Measurements from ENCODE around the gene CAPRIN1. TPM values are rescaled to one million over a fixed set of nuclear protein-coding genes. Genes with fewer than 3 reads are reported as not detected.

The CAPRIN1 gene
- polyA plus RNA-seq, 1 of the 3 experiments (the other 2 are of a cell fraction) = 67.1 TPM

DNA sequence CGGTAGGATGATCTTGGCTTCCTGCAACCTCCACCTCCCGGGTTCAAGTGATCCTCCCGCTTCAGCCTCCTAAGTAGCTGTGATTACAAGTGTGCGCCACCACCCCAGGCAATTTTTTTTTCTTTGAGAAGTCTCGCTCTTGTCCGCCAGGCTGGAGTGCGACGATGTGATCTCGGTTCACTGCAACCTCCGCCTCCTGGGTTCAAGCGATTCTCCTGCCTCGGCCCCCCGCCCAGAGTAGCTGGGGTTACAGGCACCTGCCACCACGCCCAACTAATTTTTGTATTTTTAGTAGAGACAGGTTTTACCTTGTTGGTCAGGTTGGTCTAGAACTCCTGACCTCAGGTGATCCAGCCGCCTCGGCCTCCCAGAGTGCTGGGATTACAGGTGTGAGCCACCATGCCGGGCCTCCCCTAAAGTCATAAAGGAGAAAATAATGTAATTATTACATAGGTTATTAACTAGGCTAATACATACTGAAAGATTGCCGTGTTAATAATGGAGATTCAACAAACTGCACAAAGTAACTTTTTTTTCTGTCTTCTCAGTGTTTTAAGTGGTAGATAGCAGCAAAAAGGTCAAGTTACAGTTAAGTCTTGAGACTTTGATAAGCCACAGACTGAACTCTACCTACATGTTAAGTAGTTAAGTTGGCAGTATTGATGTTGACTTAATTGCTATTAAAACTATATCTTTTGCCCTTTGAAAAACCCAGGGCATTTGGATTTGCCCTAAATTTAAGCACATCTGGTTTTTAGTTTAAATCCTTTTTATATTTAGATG, 3.9 kb downstream of the CAPRIN1 start:
- H4K20me1 ChIP-seq (ENCODE audit: insufficient read depth) = peaks cover 70% of the 10 kb centered on the region
- POLR2A ChIA-PET = interaction anchor here (0.6 kb wide), 1 partner anchor 50 kb away, joined by 3 read pairs; the partner anchor contains the start of gene NAT10
- WGBS (ENCODE audit: low lambda C conversion rate) = 92% methylated on average over 18 of the region's 18 CpGs

DNA sequence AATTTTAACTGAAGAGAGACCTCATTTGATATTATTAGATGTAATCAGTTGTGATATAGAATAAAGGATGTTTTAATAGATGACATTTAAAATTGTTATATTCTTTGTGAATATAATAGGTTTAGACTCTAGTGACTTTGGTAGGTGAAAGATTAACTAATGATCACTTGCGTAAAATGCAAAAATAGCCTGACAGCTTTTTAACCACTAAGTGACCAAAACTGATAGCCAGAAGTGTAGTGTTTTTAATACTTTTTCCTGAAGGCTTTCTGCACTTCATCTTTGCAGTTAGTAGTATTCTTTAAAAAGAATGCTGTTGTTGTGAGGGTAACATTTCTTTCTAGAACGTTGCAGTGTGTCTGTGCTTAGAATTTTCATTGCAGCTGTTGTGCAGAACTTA, 5.1 kb downstream of the CAPRIN1 start:
- H3K4me3 ChIP-seq (ENCODE audit: low read depth in 2 of 2, low read length in 1 of 2) = no peak overlapping the region; a peak in 1 of 4 replicates
- DNase-seq = no peak
- peaks cover 83% of the 10 kb centered on the region for H4K20me1 ChIP-seq (ENCODE audit: insufficient read depth)
- no peaks in the 10 kb centered on the region for H3K9me2 ChIP-seq
- 56% methylated on average over 2 of the region's 2 CpGs for WGBS (ENCODE audit: low lambda C conversion rate)
- ChIA-PET CTCF (interaction anchor here (1.3 to 2.2 kb wide), 3 partner anchors 19 to 301 kb away, joined by 3 to 9 read pairs (median 4); partner anchors contain the start of gene ABTB2), POLR2A (no interaction called here)
- peaks cover 6 to 65% of the 10 kb centered on the region in 2 experiments for H3K4me1 ChIP-seq (ENCODE audit: control insufficient read depth in 1 of 2, insufficient read depth in 2 of 2, low read depth in 1 of 2, low read length in 1 of 2)
- no peak overlapping the region for H3K27ac ChIP-seq (ENCODE audit: low read depth in 2 of 2, low read length in 1 of 2)
- peaks cover 95% of the 10 kb centered on the region for H3K79me2 ChIP-seq (ENCODE audit: insufficient read depth)
- H3K4me2 ChIP-seq = peak overlapping the region; percentile 95; the same call in 1 of the 2 replicates
- peaks cover 12% of the 10 kb centered on the region for H3F3A ChIP-seq (replicated peaks; ENCODE audit: insufficient read depth)
- H3K27me3 ChIP-seq (ENCODE audit: insufficient read depth) = no peaks in the 10 kb centered on the region
- no peaks in the 10 kb centered on the region for H3K9me3 ChIP-seq
- no peak overlapping the region for H3K9ac ChIP-seq
- H2AFZ ChIP-seq (ENCODE audit: low read depth) = no peak overlapping the region
- H3K36me3 ChIP-seq (replicated peaks in 1 of 2; ENCODE audit: control insufficient read depth in 1 of 2, insufficient read depth in 2 of 2, low read length in 1 of 2) = peaks cover 35 to 77% of the 10 kb centered on the region in 2 experiments
- TF ChIP-seq RAD21 (IDR thresholded peaks at IDR 0.05; ENCODE audit: low read length) = no peak
- TF ChIP-seq FOXJ3 (CRISPR knock-in tag; IDR thresholded peaks at IDR 0.05) = no peak
- TF ChIP-seq NFIC (IDR thresholded peaks at IDR 0.05; ENCODE audit: borderline replicate concordance) = no peak
- TF ChIP-seq SIN3A (IDR thresholded peaks at IDR 0.05; ENCODE audit: borderline replicate concordance, low read depth, low read length) = no peak
- no peak for TF ChIP-seq TCF12 (IDR thresholded peaks at IDR 0.05)
- no peak for TF ChIP-seq ELF1 (IDR thresholded peaks at IDR 0.05)
- TF ChIP-seq MXI1 (IDR thresholded peaks at IDR 0.05; ENCODE audit: low read depth, low read length) = no peak
- no peak for TF ChIP-seq RCOR1 (IDR thresholded peaks at IDR 0.05; ENCODE audit: low read length)
- TF ChIP-seq, protein P1, sequence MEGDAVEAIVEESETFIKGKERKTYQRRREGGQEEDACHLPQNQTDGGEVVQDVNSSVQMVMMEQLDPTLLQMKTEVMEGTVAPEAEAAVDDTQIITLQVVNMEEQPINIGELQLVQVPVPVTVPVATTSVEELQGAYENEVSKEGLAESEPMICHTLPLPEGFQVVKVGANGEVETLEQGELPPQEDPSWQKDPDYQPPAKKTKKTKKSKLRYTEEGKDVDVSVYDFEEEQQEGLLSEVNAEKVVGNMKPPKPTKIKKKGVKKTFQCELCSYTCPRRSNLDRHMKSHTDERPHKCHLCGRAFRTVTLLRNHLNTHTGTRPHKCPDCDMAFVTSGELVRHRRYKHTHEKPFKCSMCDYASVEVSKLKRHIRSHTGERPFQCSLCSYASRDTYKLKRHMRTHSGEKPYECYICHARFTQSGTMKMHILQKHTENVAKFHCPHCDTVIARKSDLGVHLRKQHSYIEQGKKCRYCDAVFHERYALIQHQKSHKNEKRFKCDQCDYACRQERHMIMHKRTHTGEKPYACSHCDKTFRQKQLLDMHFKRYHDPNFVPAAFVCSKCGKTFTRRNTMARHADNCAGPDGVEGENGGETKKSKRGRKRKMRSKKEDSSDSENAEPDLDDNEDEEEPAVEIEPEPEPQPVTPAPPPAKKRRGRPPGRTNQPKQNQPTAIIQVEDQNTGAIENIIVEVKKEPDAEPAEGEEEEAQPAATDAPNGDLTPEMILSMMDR (IDR thresholded peaks at IDR 0.05) = no peak
- TF ChIP-seq FOSL2 (IDR thresholded peaks at IDR 0.05; ENCODE audit: borderline replicate concordance, low read depth) = no peak
- no peak for TF ChIP-seq FOXM1 (IDR thresholded peaks at IDR 0.05; ENCODE audit: low read depth)
- TF ChIP-seq, protein P2, sequence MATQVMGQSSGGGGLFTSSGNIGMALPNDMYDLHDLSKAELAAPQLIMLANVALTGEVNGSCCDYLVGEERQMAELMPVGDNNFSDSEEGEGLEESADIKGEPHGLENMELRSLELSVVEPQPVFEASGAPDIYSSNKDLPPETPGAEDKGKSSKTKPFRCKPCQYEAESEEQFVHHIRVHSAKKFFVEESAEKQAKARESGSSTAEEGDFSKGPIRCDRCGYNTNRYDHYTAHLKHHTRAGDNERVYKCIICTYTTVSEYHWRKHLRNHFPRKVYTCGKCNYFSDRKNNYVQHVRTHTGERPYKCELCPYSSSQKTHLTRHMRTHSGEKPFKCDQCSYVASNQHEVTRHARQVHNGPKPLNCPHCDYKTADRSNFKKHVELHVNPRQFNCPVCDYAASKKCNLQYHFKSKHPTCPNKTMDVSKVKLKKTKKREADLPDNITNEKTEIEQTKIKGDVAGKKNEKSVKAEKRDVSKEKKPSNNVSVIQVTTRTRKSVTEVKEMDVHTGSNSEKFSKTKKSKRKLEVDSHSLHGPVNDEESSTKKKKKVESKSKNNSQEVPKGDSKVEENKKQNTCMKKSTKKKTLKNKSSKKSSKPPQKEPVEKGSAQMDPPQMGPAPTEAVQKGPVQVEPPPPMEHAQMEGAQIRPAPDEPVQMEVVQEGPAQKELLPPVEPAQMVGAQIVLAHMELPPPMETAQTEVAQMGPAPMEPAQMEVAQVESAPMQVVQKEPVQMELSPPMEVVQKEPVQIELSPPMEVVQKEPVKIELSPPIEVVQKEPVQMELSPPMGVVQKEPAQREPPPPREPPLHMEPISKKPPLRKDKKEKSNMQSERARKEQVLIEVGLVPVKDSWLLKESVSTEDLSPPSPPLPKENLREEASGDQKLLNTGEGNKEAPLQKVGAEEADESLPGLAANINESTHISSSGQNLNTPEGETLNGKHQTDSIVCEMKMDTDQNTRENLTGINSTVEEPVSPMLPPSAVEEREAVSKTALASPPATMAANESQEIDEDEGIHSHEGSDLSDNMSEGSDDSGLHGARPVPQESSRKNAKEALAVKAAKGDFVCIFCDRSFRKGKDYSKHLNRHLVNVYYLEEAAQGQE (IDR thresholded peaks at IDR 0.05; ENCODE audit: low read depth, low read length) = no peak

More for the DNA sequence above, 3.9 kb downstream of the CAPRIN1 start:
- no peak for DNase-seq
- CTCF ChIA-PET = interaction anchor here (0.6 kb wide), 2 partner anchors 42 to 248 kb away, joined by 3 read pairs; no protein-coding TSS in a partner anchor
- Histone ChIP-seq H3K27ac (ENCODE audit: low read depth in 2 of 2, low read length in 1 of 2) (no peak overlapping the region; a peak in 1 of 4 replicates), H3K9ac (0 out of 2 replicates have a peak overlapping the region, but pooled peaks have one; percentile 12), H3K4me3 (ENCODE audit: low read depth in 2 of 2, low read length in 1 of 2) (peak overlapping the region in 1 of 2 experiments; percentile 19; a peak in 1 of 4 replicates), H3F3A (replicated peaks; ENCODE audit: insufficient read depth) (peaks cover 15% of the 10 kb centered on the region), H3K79me2 (ENCODE audit: insufficient read depth) (peaks cover 83% of the 10 kb centered on the region), H3K9me3 (no peaks in the 10 kb centered on the region), H3K4me1 (ENCODE audit: control insufficient read depth in 1 of 2, insufficient read depth in 2 of 2, low read depth in 1 of 2, low read length in 1 of 2) (peaks cover 10 to 61% of the 10 kb centered on the region in 2 experiments), H3K9me2 (no peaks in the 10 kb centered on the region), H3K27me3 (ENCODE audit: insufficient read depth) (no peaks in the 10 kb centered on the region), H2AFZ (ENCODE audit: low read depth) (no peak overlapping the region), H3K4me2 (peak overlapping the region; percentile 95), H3K36me3 (replicated peaks in 1 of 2; ENCODE audit: control insufficient read depth in 1 of 2, insufficient read depth in 2 of 2, low read length in 1 of 2) (peaks cover 33 to 67% of the 10 kb centered on the region in 2 experiments)
- TF ChIP-seq, protein P3, sequence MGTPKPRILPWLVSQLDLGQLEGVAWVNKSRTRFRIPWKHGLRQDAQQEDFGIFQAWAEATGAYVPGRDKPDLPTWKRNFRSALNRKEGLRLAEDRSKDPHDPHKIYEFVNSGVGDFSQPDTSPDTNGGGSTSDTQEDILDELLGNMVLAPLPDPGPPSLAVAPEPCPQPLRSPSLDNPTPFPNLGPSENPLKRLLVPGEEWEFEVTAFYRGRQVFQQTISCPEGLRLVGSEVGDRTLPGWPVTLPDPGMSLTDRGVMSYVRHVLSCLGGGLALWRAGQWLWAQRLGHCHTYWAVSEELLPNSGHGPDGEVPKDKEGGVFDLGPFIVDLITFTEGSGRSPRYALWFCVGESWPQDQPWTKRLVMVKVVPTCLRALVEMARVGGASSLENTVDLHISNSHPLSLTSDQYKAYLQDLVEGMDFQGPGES (IDR thresholded peaks at IDR 0.05; ENCODE audit: low read depth, low read length) = no peak
- TF ChIP-seq, protein P1 (IDR thresholded peaks at IDR 0.05) = no peak
